Measurements from ENCODE around the gene GOLGA5. TPM values are rescaled to one million over a fixed set of nuclear protein-coding genes. Genes with fewer than 3 reads are reported as not detected.
"Not testable (repeated sequence)": the region's sequence is repeated elsewhere in the genome, so short reads cannot be mapped to it uniquely, and the experiment has no call there.

GOLGA5 gene
- total RNA-seq, 1 donor, result 73.1 TPM

- no peak for TF ChIP-seq CTCF (IDR thresholded peaks at IDR 0.05; ENCODE audit: extremely low read depth, low read depth, low read length)
- no peaks in the 10 kb centered on the region for H3K4me1 ChIP-seq (ENCODE audit: insufficient read depth, low read length)
- no peak for DNase-seq (ENCODE audit: insufficient read length, low spot score, missing footprints)
- no peak overlapping the region for H2AFZ ChIP-seq (ENCODE audit: low read length)
- no peaks in the 10 kb centered on the region for H4K20me1 ChIP-seq (ENCODE audit: insufficient read depth, low read length)
- H3K79me2 ChIP-seq (ENCODE audit: insufficient read depth, low read length), result no peaks in the 10 kb centered on the region
- no peak overlapping the region for H3K27ac ChIP-seq (ENCODE audit: low read depth, low read length)
- H3K36me3 ChIP-seq (ENCODE audit: insufficient read depth, low read length), result no peaks in the 10 kb centered on the region
- H3K9me3 ChIP-seq (ENCODE audit: low read depth, low read length), result no peaks in the 10 kb centered on the region
- no peak overlapping the region for H3K4me2 ChIP-seq (ENCODE audit: insufficient read depth, low read length)
- H3K27me3 ChIP-seq (ENCODE audit: insufficient read depth, low read length), result peaks cover 4% of the 10 kb centered on the region
- H3K4me3 ChIP-seq (ENCODE audit: insufficient read depth, low read length), result no peak overlapping the region
These were observed 33.6 kb upstream of the GOLGA5 start for GRCh38 chr14:92760524-92760805.

GRCh38 chr14:92763666-92764631 is 30.2 kb upstream of the GOLGA5 start:
- not testable (repeated sequence) for H2AFZ ChIP-seq (ENCODE audit: low read length); H3K4me3 ChIP-seq (ENCODE audit: insufficient read depth, low read length); H3K79me2 ChIP-seq (ENCODE audit: insufficient read depth, low read length); H3K4me1 ChIP-seq (ENCODE audit: insufficient read depth, low read length); H3K36me3 ChIP-seq (ENCODE audit: insufficient read depth, low read length); H3K27ac ChIP-seq (ENCODE audit: low read depth, low read length); H4K20me1 ChIP-seq (ENCODE audit: insufficient read depth, low read length); H3K9me3 ChIP-seq (ENCODE audit: low read depth, low read length); DNase-seq (ENCODE audit: insufficient read length, low spot score, missing footprints); H3K4me2 ChIP-seq (ENCODE audit: insufficient read depth, low read length); H3K27me3 ChIP-seq (ENCODE audit: insufficient read depth, low read length)

GRCh38 chr14:92768236-92768635 is 25.9 kb upstream of the GOLGA5 start:
- not testable (repeated sequence) for H3K36me3 ChIP-seq (ENCODE audit: insufficient read depth, low read length); H2AFZ ChIP-seq (ENCODE audit: low read length); DNase-seq (ENCODE audit: insufficient read length, low spot score, missing footprints)

GRCh38 chr14:92768795-92769194 is 25.3 kb upstream of the GOLGA5 start:
- H3K27ac ChIP-seq (ENCODE audit: low read depth, low read length), result no peak overlapping the region
- no peaks in the 10 kb centered on the region for H3K79me2 ChIP-seq (ENCODE audit: insufficient read depth, low read length)
- no peak for TF ChIP-seq CTCF (IDR thresholded peaks at IDR 0.05; ENCODE audit: extremely low read depth, low read depth, low read length)
- no peak overlapping the region for H2AFZ ChIP-seq (ENCODE audit: low read length)
- no peak overlapping the region for H3K4me2 ChIP-seq (ENCODE audit: insufficient read depth, low read length)
- DNase-seq (ENCODE audit: insufficient read length, low spot score, missing footprints), result no peak
- no peaks in the 10 kb centered on the region for H3K4me1 ChIP-seq (ENCODE audit: insufficient read depth, low read length)
- H3K9me3 ChIP-seq (ENCODE audit: low read depth, low read length), result no peaks in the 10 kb centered on the region
- H3K4me3 ChIP-seq (ENCODE audit: insufficient read depth, low read length), result no peak overlapping the region
- H3K36me3 ChIP-seq (ENCODE audit: insufficient read depth, low read length), result no peaks in the 10 kb centered on the region
- no peaks in the 10 kb centered on the region for H4K20me1 ChIP-seq (ENCODE audit: insufficient read depth, low read length)
- peaks cover 5% of the 10 kb centered on the region for H3K27me3 ChIP-seq (ENCODE audit: insufficient read depth, low read length)

More at GRCh38 chr14:92768236-92768635, 25.9 kb upstream of the GOLGA5 start:
- H3K79me2 ChIP-seq (ENCODE audit: insufficient read depth, low read length); H3K4me3 ChIP-seq (ENCODE audit: insufficient read depth, low read length); H3K9me3 ChIP-seq (ENCODE audit: low read depth, low read length); H3K4me1 ChIP-seq (ENCODE audit: insufficient read depth, low read length); H4K20me1 ChIP-seq (ENCODE audit: insufficient read depth, low read length); H3K27me3 ChIP-seq (ENCODE audit: insufficient read depth, low read length); H3K27ac ChIP-seq (ENCODE audit: low read depth, low read length); H3K4me2 ChIP-seq (ENCODE audit: insufficient read depth, low read length): not testable (repeated sequence)

GRCh38 chr14:92770484-92770883 is 23.6 kb upstream of the GOLGA5 start:
- H3K36me3 ChIP-seq (ENCODE audit: insufficient read depth, low read length), result no peaks in the 10 kb centered on the region
- no peak overlapping the region for H3K4me3 ChIP-seq (ENCODE audit: insufficient read depth, low read length)
- no peaks in the 10 kb centered on the region for H4K20me1 ChIP-seq (ENCODE audit: insufficient read depth, low read length)
- H3K4me2 ChIP-seq (ENCODE audit: insufficient read depth, low read length), result no peak overlapping the region
- TF ChIP-seq CTCF (IDR thresholded peaks at IDR 0.05; ENCODE audit: extremely low read depth, low read depth, low read length), result no peak
- H3K9me3 ChIP-seq (ENCODE audit: low read depth, low read length), result no peaks in the 10 kb centered on the region
- H3K4me1 ChIP-seq (ENCODE audit: insufficient read depth, low read length), result no peaks in the 10 kb centered on the region
- DNase-seq (ENCODE audit: insufficient read length, low spot score, missing footprints), result no peak
- H3K79me2 ChIP-seq (ENCODE audit: insufficient read depth, low read length), result no peaks in the 10 kb centered on the region
- H3K27ac ChIP-seq (ENCODE audit: low read depth, low read length), result no peak overlapping the region
- no peak overlapping the region for H2AFZ ChIP-seq (ENCODE audit: low read length)
- peaks cover 5% of the 10 kb centered on the region for H3K27me3 ChIP-seq (ENCODE audit: insufficient read depth, low read length)
